Panc1 (cell line): ENCODE data around the gene SERPINA4. TPM values are rescaled to one million over a fixed set of nuclear protein-coding genes. Genes with fewer than 3 reads are reported as not detected.

Source experiments
- ATAC-seq: fragments of 200-7000 bp; cut with Tn5 transposase; 2 replicates; pipeline ENCODE4 v1.9.1; 2020; ENCODE audit warnings: mild to moderate bottlenecking, moderate library complexity
- BruUV-seq: library from RNA; stranded (reverse); fragments of 400-500 nt; replicated peaks from 2 replicates; lab custom pipeline; 2021; lab: Mats Ljungman, UMichigan
- CTCF ChIA-PET: fragments of 300-600 bp; sonication (Branson Sonifier 250); formaldehyde crosslinking; loops from one replicate; lab custom pipeline; 2022; ENCODE audit warnings: antibody characterized with exemption; lab: Charles Lee
- POLR2A ChIA-PET: fragments of 300-600 bp; sonication (Branson Sonifier 250); formaldehyde crosslinking; loops from one replicate; lab custom pipeline; 2022; ENCODE audit warnings: antibody characterized with exemption; lab: Charles Lee
- DNase-seq: peaks from one replicate; pipeline ENCODE4 v3.0.0-alpha.2; 2010; ENCODE audit warnings: low read depth, low spot score
- H3K27ac ChIP-seq: 2 replicates; pipeline ENCODE4 v1.5.1; 2011; ENCODE audit warnings: mild to moderate bottlenecking, low read length, inconsistent platforms
- H3K27me3 ChIP-seq: fragments of 200-500 bp; sonication (Bioruptor generic); 2 replicates; pipeline ENCODE4 v1.6.0; 2014; ENCODE audit warnings: low read length, inconsistent platforms; ENCODE audit not compliant: control insufficient read depth, insufficient read depth
- H3K36me3 ChIP-seq: fragments of 200-500 bp; sonication (Bioruptor generic); 2 replicates; pipeline ENCODE4 v1.5.1; 2014; ENCODE audit warnings: inconsistent platforms, mild to moderate bottlenecking, low read length, moderate library complexity; ENCODE audit not compliant: control insufficient read depth, insufficient read depth
- H3K4me1 ChIP-seq: 2 replicates; pipeline ENCODE4 v1.5.1; 2011; ENCODE audit warnings: inconsistent platforms, mild to moderate bottlenecking, low read length, moderate library complexity; ENCODE audit not compliant: control insufficient read depth, insufficient read depth
- H3K4me3 ChIP-seq, 2 experiments: 2 replicates each; pipeline ENCODE4 v1.5.1; 2011 to 2012; ENCODE audit warnings: low read depth in 2 of 2, low read length in 2 of 2, mild to moderate bottlenecking in 2 of 2, inconsistent platforms in 1 of 2, moderate library complexity in 1 of 2
- H3K9me3 ChIP-seq: fragments of 200-500 bp; sonication (Bioruptor generic); 2 replicates; pipeline ENCODE4 v1.5.1; 2014; ENCODE audit warnings: low read depth, mild to moderate bottlenecking, inconsistent platforms, low read length, moderate library complexity; ENCODE audit not compliant: control insufficient read depth, insufficient read depth
- POLR2AphosphoS5 ChIP-seq: IDR thresholded peaks from 2 replicates; pipeline ENCODE4 v1.6.1; 2012; ENCODE audit warnings: mild to moderate bottlenecking, low read depth, low read length, moderate library complexity
- SIN3A ChIP-seq: IDR thresholded peaks from 2 replicates; pipeline ENCODE4 v1.6.1; 2012; ENCODE audit warnings: low read depth, mild to moderate bottlenecking, low read length, moderate library complexity, borderline replicate concordance; ENCODE audit not compliant: insufficient read depth
- TCF7L2 ChIP-seq: IDR thresholded peaks from 2 replicates; pipeline ENCODE4 v1.6.1; 2011; ENCODE audit warnings: mild to moderate bottlenecking, low read depth, low read length, inconsistent platforms
- in situ Hi-C: cut with HindIII; loops from 2 replicates; pipeline ENCODE4 v1.10.0; 2016; ENCODE audit warnings: low sequenced_read_pairs, low pct_unique_long_range_greater_than_20kb
- intact Hi-C: fragments of 100-400 bp; cut with micrococcal nuclease; formaldehyde crosslinking; loops from one replicate; pipeline ENCODE4 v1.10.0; 2022; ENCODE audit not compliant: unreplicated experiment
- total RNA-seq: library from RNA; stranded (reverse); gene quantifications from one replicate; pipeline ENCODE4 v1.2.1, GENCODE V29; 2021; ENCODE audit not compliant: unreplicated experiment
- TF ChIP-seq, protein P1 (sequence below), 2 experiments: IDR thresholded peaks; 2 replicates each; pipeline ENCODE4 v1.6.1; 2011 to 2012; ENCODE audit warnings: low read depth in 2 of 2, control low read depth in 1 of 2, low read length in 1 of 2, mild to moderate bottlenecking in 1 of 2, moderate library complexity in 1 of 2; ENCODE audit not compliant: insufficient read depth in 1 of 2
- TF ChIP-seq, protein P2 (sequence below): fragments of 450-650 bp; IDR thresholded peaks from 2 replicates; pipeline ENCODE4 v1.5.1; 2017; ENCODE audit warnings: mild to moderate bottlenecking

The SERPINA4 gene
- total RNA-seq, 1 experiment from 2014 or later, result 0.10 TPM

DNA sequence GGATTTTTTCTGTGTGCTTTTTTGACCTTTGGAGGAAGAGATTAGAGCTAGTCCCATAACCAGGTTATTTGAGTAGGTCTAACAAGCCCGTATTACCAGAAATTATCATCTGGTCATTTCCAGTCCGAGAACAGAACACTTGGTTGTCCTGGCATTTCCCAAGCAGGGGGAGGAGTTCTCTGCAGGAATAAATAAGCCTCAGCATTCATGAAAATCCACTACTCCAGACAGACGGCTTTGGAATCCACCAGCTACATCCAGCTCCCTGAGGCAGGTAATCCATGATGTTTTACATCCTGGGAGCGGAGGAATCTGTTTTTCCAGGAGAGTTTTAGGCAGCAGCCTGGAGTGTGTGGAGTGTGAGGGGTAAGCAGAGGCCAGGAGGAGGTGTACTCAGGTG is 50.9 kb downstream of the SERPINA4 start, which contains the start of gene SERPINA3:
TSS of gene SERPINA3 (plus strand) at position 218 of the 400 bp plus-strand sequence. CDS start 2,051 bp downstream, outside the sequence.
- no TSS peak for BruUV-seq
- H3K27me3 ChIP-seq, result no peaks in the 10 kb centered on the region
- H3K9me3 ChIP-seq, result no peaks in the 10 kb centered on the region
- ChIA-PET CTCF (no interaction called here), POLR2A (no interaction called here)
- in situ Hi-C loops, result no loop called here
- intact Hi-C loops, result no loop called here
- peak within 1 kb of the TSS; percentile 39; the same call in 1 of the 2 replicates for H3K27ac ChIP-seq
- no peak within 1 kb of the TSS for H3K4me3 ChIP-seq
- H3K36me3 ChIP-seq, result no peaks in the 10 kb centered on the region
- peaks cover 5% of the 10 kb centered on the region for H3K4me1 ChIP-seq
- DNase-seq (no peak), ATAC-seq (no peak)
- TF ChIP-seq, protein P1, sequence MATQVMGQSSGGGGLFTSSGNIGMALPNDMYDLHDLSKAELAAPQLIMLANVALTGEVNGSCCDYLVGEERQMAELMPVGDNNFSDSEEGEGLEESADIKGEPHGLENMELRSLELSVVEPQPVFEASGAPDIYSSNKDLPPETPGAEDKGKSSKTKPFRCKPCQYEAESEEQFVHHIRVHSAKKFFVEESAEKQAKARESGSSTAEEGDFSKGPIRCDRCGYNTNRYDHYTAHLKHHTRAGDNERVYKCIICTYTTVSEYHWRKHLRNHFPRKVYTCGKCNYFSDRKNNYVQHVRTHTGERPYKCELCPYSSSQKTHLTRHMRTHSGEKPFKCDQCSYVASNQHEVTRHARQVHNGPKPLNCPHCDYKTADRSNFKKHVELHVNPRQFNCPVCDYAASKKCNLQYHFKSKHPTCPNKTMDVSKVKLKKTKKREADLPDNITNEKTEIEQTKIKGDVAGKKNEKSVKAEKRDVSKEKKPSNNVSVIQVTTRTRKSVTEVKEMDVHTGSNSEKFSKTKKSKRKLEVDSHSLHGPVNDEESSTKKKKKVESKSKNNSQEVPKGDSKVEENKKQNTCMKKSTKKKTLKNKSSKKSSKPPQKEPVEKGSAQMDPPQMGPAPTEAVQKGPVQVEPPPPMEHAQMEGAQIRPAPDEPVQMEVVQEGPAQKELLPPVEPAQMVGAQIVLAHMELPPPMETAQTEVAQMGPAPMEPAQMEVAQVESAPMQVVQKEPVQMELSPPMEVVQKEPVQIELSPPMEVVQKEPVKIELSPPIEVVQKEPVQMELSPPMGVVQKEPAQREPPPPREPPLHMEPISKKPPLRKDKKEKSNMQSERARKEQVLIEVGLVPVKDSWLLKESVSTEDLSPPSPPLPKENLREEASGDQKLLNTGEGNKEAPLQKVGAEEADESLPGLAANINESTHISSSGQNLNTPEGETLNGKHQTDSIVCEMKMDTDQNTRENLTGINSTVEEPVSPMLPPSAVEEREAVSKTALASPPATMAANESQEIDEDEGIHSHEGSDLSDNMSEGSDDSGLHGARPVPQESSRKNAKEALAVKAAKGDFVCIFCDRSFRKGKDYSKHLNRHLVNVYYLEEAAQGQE (IDR thresholded peaks at IDR 0.05; ENCODE audit: insufficient read depth in 1 of 2, low read depth in 2 of 2, low read length in 1 of 2), result no peak
- TF ChIP-seq TCF7L2 (no peak), POLR2AphosphoS5 (no peak), SIN3A (no peak)
- TF ChIP-seq, protein P2, sequence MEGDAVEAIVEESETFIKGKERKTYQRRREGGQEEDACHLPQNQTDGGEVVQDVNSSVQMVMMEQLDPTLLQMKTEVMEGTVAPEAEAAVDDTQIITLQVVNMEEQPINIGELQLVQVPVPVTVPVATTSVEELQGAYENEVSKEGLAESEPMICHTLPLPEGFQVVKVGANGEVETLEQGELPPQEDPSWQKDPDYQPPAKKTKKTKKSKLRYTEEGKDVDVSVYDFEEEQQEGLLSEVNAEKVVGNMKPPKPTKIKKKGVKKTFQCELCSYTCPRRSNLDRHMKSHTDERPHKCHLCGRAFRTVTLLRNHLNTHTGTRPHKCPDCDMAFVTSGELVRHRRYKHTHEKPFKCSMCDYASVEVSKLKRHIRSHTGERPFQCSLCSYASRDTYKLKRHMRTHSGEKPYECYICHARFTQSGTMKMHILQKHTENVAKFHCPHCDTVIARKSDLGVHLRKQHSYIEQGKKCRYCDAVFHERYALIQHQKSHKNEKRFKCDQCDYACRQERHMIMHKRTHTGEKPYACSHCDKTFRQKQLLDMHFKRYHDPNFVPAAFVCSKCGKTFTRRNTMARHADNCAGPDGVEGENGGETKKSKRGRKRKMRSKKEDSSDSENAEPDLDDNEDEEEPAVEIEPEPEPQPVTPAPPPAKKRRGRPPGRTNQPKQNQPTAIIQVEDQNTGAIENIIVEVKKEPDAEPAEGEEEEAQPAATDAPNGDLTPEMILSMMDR, result no peak

DNA sequence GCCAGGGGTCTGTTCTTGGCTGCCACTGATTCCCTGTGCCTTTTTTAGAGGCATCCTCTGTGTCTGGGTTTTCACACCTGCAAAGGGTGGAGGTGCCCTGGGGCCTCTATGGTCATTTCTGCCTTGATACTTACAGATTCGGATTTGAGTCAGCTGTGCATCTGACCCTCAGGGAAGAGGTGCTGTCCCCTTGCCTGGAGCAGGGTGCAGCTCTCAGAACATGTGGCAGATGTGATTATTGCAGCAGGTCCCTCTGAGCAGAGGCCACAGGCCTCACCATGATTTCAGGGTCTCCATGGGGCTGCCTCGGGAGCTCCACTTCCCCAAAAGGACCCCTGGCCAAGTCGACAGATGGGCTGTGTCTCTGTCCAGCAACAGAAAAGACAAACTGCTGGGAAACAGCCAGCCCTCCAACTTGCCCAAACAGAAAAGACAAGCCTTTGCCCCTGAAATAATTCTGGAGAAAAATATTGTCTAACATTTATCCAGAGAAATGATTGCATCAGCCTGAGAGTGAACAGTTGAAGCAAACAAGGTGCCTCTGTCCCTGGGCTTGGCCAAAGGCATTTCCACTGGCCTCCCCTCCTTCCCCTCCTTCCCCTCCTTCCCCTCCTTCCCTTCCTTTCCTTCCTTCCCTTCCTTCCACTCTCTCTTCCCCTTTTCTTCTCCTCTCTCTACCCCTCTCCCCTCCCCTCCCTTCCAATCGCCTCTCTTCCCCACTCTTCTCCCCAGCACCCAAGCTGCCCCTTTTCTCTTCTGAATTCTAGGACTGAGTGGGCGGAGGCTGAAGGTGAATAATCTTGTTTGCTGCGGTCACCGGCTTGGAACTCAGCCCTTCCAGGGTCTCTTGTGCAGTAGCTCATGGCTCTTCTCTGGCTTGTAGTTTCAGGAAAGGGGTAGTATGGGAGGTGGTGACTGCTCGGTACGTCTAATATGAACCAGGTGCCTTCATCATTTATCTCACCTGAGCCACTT is 51.6 kb downstream of the SERPINA4 start:
- Histone ChIP-seq H3K27me3 (no peaks in the 10 kb centered on the region), H3K36me3 (no peaks in the 10 kb centered on the region), H3K4me1 (peaks cover 5% of the 10 kb centered on the region), H3K9me3 (peaks cover 4% of the 10 kb centered on the region), H3K27ac (peak overlapping the region; percentile 39; the same call in 1 of the 2 replicates), H3K4me3 (no peak overlapping the region)
- in situ Hi-C loops (no loop called here), intact Hi-C loops (no loop called here)
- ATAC-seq (no peak), DNase-seq (no peak)
- ChIA-PET POLR2A (no interaction called here), CTCF (no interaction called here)
- no TSS peak for BruUV-seq
- TF ChIP-seq, protein P1 (IDR thresholded peaks at IDR 0.05; ENCODE audit: insufficient read depth in 1 of 2, low read depth in 2 of 2, low read length in 1 of 2), result peak in 1 of 2 experiments; percentile 45; a peak in 1 of 4 replicates
- TF ChIP-seq POLR2AphosphoS5 (no peak), SIN3A (no peak), TCF7L2 (no peak)
- TF ChIP-seq, protein P2, result no peak
